ENCODE results near the gene ADPRHL1.
"Not testable (repeated sequence)": the region's sequence is repeated elsewhere in the genome, so short reads cannot be mapped to it uniquely, and the experiment has no call there.

The ADPRHL1 gene

DNA sequence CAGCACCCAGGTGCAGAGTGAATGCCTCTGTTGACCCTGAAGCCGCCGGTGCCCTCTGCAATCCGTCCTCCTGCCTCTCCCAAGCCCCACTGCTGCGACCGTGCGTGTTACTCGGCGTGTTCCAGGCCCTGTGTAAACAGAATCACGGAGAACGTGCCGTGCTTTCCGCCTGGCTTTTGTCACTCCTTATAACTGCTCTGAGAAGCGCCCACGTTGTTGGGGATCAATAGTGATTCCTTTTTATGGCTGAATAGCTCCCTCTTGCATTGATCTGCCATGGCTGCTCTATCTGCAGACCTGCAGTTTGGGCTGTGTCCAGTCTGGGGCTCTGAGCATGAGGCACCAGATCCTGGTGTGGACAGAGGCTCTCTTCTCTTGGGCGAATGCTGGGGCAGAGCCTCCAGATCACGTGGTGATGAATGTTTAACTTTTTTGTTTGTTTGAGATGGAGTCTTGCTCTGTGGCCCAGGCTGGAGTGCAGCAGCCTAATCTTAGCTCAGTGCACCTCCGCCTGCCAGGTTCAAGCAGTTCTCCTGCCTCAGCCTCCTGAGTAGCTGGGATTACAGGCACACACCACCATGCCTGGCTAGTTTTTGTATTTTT is 15.8 kb downstream of the ADPRHL1 start:
- TF ChIP-seq, protein P1, sequence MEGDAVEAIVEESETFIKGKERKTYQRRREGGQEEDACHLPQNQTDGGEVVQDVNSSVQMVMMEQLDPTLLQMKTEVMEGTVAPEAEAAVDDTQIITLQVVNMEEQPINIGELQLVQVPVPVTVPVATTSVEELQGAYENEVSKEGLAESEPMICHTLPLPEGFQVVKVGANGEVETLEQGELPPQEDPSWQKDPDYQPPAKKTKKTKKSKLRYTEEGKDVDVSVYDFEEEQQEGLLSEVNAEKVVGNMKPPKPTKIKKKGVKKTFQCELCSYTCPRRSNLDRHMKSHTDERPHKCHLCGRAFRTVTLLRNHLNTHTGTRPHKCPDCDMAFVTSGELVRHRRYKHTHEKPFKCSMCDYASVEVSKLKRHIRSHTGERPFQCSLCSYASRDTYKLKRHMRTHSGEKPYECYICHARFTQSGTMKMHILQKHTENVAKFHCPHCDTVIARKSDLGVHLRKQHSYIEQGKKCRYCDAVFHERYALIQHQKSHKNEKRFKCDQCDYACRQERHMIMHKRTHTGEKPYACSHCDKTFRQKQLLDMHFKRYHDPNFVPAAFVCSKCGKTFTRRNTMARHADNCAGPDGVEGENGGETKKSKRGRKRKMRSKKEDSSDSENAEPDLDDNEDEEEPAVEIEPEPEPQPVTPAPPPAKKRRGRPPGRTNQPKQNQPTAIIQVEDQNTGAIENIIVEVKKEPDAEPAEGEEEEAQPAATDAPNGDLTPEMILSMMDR (IDR thresholded peaks at IDR 0.05; ENCODE audit: extremely low read depth, missing control alignments) = no peak
- DNase-seq (ENCODE audit: low spot score) = no peak

DNA sequence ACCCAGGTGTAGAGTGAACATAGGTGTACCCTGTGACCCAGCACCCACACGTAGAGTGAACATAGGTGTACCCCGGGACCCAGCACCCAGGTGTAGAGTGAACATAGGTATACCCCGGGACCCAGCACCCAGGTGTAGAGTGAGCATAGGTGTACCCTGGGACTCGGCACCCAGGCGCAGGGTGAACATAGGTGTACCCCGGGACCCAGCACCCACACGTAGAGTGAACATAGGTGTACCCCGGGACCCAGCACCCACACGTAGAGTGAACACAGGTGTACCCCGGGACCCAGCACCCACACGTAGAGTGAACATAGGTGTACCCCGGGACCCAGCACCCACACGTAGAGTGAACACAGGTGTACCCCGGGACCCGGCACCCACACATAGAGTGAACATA is 16.4 kb downstream of the ADPRHL1 start:
- DNase-seq (ENCODE audit: low spot score) = not testable (repeated sequence)

GRCh38 chr13:113435907-113436306 is 17.4 kb downstream of the ADPRHL1 start:
- DNase-seq (ENCODE audit: low spot score) = not testable (repeated sequence)

- TF ChIP-seq, protein P1 (IDR thresholded peaks at IDR 0.05; ENCODE audit: extremely low read depth, missing control alignments) = no peak
- no peak for DNase-seq (ENCODE audit: low spot score)
Measured at GRCh38 chr13:113433391-113433916, 19.8 kb downstream of the ADPRHL1 start.

GRCh38 chr13:113432506-113433270 is 20.6 kb downstream of the ADPRHL1 start:
- no peak for DNase-seq (ENCODE audit: low spot score)
- TF ChIP-seq, protein P1 (IDR thresholded peaks at IDR 0.05; ENCODE audit: extremely low read depth, missing control alignments) = no peak

GRCh38 chr13:113431171-113431570 is 22.1 kb downstream of the ADPRHL1 start:
- TF ChIP-seq, protein P1 (IDR thresholded peaks at IDR 0.05; ENCODE audit: extremely low read depth, missing control alignments) = no peak
- DNase-seq (ENCODE audit: low spot score) = no peak

- TF ChIP-seq, protein P1 (IDR thresholded peaks at IDR 0.05; ENCODE audit: extremely low read depth, missing control alignments) = no peak
- no peak for DNase-seq (ENCODE audit: low spot score)
Measured at GRCh38 chr13:113430378-113431110, 22.7 kb downstream of the ADPRHL1 start.

DNA sequence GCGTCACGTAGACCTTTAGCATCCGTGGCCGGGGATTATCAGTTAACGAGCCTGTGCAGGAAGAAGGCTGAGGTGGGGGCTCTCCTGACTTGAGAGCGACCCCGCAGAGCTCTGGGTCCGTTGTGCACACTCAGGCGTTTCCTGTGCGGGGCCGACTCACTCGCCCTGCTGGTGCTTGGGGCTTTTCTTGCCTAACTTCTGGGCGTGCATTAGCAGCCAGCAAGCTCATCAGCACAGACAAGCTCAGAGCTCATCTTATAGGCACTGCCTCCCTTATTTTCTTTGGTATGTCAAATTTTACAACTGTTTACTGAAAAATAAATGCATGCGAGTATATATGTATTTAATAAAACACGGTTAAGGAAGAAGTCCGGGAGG is 23.7 kb downstream of the ADPRHL1 start:
- no peak for DNase-seq (ENCODE audit: low spot score)
- TF ChIP-seq, protein P1 (IDR thresholded peaks at IDR 0.05; ENCODE audit: extremely low read depth, missing control alignments) = no peak
